Body of pancreas (tissue), 4 donors: ENCODE results near the gene WNK2.

Experiments
- CTCF ChIP-seq, 7 experiments: fragments of 450-650 bp in 4 of 7; fragments of 200-600 bp in 3 of 7; sonication (generic) in 3 of 7; IDR thresholded peaks; one replicate each; pipeline ENCODE4 v1.5.1; 2016 to 2019; ENCODE audit warnings: antibody characterized with exemption in 7 of 7
- POLR2A ChIP-seq, 3 donors: fragments of 450-650 bp; IDR thresholded peaks; one replicate each; pipeline ENCODE4 v1.6.1; 2016; ENCODE audit warnings: antibody characterized with exemption in 3 of 3, mild to moderate bottlenecking in 2 of 3

- TF ChIP-seq CTCF (IDR thresholded peaks at IDR 0.05) (no peak), POLR2A (IDR thresholded peaks at IDR 0.05) (peak; percentile 29 to 64 (median 56))
These were observed 47.3 kb downstream of the WNK2 start for GRCh38 chr9:93231121-93231694.
